Measurements from ENCODE around the gene PRKAR1B. TPM values are rescaled to one million over a fixed set of nuclear protein-coding genes. Genes with fewer than 3 reads are reported as not detected.

The PRKAR1B gene
- total RNA-seq, 4 donors from 2014 or later, result 1.2 to 12.5 (median 3.6) TPM

DNA sequence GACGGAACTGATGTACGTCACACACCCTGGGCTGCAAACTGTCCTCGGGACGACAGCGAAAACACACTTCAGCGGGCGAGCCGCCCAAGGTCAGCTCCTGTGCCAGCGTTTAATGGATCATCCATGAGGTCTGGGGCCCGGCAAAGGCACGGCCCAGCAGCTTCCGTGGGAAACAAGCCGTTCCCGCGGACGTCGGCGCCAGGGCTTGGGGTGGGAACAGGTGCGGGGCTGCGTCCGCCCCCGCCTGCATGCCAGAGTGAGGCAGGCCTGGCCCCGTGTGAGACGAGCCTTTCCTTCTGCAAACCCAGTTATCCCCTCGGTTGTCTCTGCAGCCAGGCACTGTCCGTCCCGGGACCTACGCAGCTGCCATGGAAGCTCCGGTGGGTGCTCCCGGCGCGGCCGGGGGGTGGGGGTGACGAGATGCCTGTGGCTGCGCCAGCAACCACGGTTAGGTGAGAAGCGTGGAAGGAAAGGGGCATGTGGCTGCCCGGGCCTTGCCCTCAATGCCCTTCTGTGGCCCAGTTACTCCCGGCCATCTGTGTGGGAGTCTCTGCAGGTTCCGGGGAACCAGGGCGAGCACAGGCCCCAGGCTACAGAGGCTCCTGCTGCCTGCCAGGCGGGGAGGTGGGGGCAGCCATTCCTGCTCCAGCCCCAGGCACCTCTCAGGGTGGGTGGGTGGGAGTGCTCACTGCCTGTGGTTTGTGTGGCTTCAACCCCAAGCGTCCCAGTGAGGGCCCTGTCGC is 165.3 kb downstream of the PRKAR1B start:
- Histone ChIP-seq H3K27me3 (no peaks in the 10 kb centered on the region), H3K36me3 (no peaks in the 10 kb centered on the region), H3K27ac (peak overlapping the region in 3 of 4 donors; percentile 2 to 36 (median 18)), H3K4me3 (peak overlapping the region in 1 of 4 donors; percentile 6), H3K4me1 (no peaks in the 10 kb centered on the region), H3K9me3 (no peaks in the 10 kb centered on the region)
- intact Hi-C loops (cut with DNase I; ENCODE audit: low total_unique reads), result no loop called here
- peak; percentile 55 to 66 for ATAC-seq
- in situ Hi-C loops (cut with MboI; ENCODE audit: low sequenced_read_pairs in 4 of 4), result no loop called here
- TF ChIP-seq, protein P1, sequence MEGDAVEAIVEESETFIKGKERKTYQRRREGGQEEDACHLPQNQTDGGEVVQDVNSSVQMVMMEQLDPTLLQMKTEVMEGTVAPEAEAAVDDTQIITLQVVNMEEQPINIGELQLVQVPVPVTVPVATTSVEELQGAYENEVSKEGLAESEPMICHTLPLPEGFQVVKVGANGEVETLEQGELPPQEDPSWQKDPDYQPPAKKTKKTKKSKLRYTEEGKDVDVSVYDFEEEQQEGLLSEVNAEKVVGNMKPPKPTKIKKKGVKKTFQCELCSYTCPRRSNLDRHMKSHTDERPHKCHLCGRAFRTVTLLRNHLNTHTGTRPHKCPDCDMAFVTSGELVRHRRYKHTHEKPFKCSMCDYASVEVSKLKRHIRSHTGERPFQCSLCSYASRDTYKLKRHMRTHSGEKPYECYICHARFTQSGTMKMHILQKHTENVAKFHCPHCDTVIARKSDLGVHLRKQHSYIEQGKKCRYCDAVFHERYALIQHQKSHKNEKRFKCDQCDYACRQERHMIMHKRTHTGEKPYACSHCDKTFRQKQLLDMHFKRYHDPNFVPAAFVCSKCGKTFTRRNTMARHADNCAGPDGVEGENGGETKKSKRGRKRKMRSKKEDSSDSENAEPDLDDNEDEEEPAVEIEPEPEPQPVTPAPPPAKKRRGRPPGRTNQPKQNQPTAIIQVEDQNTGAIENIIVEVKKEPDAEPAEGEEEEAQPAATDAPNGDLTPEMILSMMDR (IDR thresholded peaks at IDR 0.05 in 4 of 5, conservative IDR thresholded peaks at IDR 0.05 in 1 of 5), result no peak
- TF ChIP-seq POLR2A (IDR thresholded peaks at IDR 0.05), result no peak
- DNase-seq, result peak in 1 of 2 donors; percentile 33

DNA sequence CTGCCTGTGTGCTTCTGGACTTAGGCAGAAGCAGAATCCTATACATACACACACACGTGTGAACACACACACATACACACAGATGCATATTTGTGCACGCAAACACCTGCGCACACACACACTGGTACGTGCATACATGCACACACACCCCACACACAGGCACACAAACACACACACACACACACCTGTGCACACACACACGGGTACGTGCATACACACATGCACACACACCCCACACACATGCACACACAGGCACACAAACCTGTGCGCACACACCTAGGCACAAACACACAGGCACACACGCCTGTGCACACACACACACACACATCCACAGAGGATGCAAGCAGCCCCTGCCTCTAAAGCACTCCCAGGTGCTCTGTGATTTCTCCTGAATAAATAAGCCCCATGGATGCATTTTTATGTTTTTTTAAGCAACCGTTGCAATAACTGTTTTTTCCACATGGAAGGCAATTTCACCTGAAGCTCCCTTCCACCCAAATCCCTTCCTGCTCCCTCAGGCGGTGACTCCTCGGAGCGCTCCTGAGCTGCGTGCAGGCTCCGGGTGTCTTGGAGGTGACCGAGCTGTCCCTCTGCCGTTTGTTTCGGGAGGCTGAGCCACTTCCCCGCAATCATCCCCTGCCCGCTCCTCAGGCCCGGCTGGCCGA is 166.0 kb downstream of the PRKAR1B start:
- no peak for ATAC-seq
- H3K9me3 ChIP-seq, result no peaks in the 10 kb centered on the region
- no peak for TF ChIP-seq POLR2A (IDR thresholded peaks at IDR 0.05)
- TF ChIP-seq, protein P1 (IDR thresholded peaks at IDR 0.05 in 4 of 5, conservative IDR thresholded peaks at IDR 0.05 in 1 of 5), result peak in 1 of 5 experiments; percentile 17
- in situ Hi-C loops (cut with MboI; ENCODE audit: low sequenced_read_pairs in 4 of 4) (no loop called here), intact Hi-C loops (cut with DNase I; ENCODE audit: low total_unique reads) (no loop called here)
- no peak for DNase-seq
- peak overlapping the region in 2 of 4 donors; percentile 18 to 36 for H3K27ac ChIP-seq
- peak overlapping the region in 1 of 4 donors; percentile 6 for H3K4me3 ChIP-seq
- H3K4me1 ChIP-seq, result no peaks in the 10 kb centered on the region
- H3K27me3 ChIP-seq, result no peaks in the 10 kb centered on the region
- H3K36me3 ChIP-seq, result no peaks in the 10 kb centered on the region

DNA sequence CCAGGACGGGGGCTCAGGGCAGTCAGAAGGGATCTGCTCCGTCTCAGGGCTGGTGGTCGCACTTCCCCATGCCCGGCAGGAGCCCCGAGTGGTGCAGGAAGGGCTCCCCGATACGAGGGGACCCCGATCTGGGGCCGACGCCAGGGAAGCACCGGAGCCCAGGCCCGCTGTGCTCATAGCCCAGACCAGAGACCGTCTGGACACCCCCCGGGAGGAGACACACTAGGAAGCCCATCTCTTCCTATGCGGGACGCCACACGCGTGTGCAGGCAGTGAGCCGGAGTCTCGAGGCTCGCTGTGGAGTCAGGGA is 167.7 kb downstream of the PRKAR1B start:
- DNase-seq (no peak), ATAC-seq (no peak)
- Histone ChIP-seq H3K27me3 (no peaks in the 10 kb centered on the region), H3K27ac (no peak overlapping the region), H3K9me3 (no peaks in the 10 kb centered on the region), H3K36me3 (no peaks in the 10 kb centered on the region), H3K4me3 (no peak overlapping the region), H3K4me1 (no peaks in the 10 kb centered on the region)
- intact Hi-C loops (cut with DNase I; ENCODE audit: low total_unique reads), result no loop called here
- in situ Hi-C loops (cut with MboI; ENCODE audit: low sequenced_read_pairs in 4 of 4), result no loop called here
- TF ChIP-seq, protein P1 (IDR thresholded peaks at IDR 0.05 in 4 of 5, conservative IDR thresholded peaks at IDR 0.05 in 1 of 5), result no peak
- TF ChIP-seq POLR2A (IDR thresholded peaks at IDR 0.05), result no peak

DNA sequence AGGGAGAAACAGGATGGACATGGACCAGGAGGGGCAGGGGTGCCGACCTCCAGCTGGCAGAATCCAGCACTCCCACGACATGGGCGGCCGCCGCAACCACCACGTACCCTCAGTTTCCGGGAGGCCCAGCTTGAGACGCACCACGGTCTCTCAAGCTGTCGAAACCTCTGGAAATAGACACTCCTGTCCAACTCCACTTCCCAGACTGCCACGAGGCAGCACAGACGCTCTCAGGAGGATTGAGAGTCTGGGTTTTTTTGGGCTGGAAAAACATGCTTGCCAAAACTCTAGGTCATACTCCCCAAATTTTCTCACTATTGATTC is 169.6 kb downstream of the PRKAR1B start:
- H3K27me3 ChIP-seq, result no peaks in the 10 kb centered on the region
- H3K9me3 ChIP-seq, result no peaks in the 10 kb centered on the region
- no peaks in the 10 kb centered on the region for H3K4me1 ChIP-seq
- no peak for TF ChIP-seq POLR2A (IDR thresholded peaks at IDR 0.05)
- TF ChIP-seq, protein P1 (IDR thresholded peaks at IDR 0.05 in 4 of 5, conservative IDR thresholded peaks at IDR 0.05 in 1 of 5), result no peak
- DNase-seq (no peak), ATAC-seq (peak in 1 of 2 donors; percentile 13)
- H3K27ac ChIP-seq, result no peak overlapping the region
- intact Hi-C loops (cut with DNase I; ENCODE audit: low total_unique reads) (no loop called here), in situ Hi-C loops (cut with MboI; ENCODE audit: low sequenced_read_pairs in 4 of 4) (no loop called here)
- no peak overlapping the region for H3K4me3 ChIP-seq
- H3K36me3 ChIP-seq, result no peaks in the 10 kb centered on the region

Measured in gastrocnemius medialis (tissue), 4 donors.